NCI-H1092 treated with DMSO at 0.1 percent for 48 hours (cell line): ENCODE results near the gene RASL12.
"Not testable (repeated sequence)": the region's sequence is repeated elsewhere in the genome, so short reads cannot be mapped to it uniquely, and the experiment has no call there.

ENCODE experiments used
- DNase-seq: peaks from one replicate; lab custom pipeline; 2025; lab: John Stamatoyannopoulos, UW

RASL12 gene, protein sequence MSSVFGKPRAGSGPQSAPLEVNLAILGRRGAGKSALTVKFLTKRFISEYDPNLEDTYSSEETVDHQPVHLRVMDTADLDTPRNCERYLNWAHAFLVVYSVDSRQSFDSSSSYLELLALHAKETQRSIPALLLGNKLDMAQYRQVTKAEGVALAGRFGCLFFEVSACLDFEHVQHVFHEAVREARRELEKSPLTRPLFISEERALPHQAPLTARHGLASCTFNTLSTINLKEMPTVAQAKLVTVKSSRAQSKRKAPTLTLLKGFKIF

DNA sequence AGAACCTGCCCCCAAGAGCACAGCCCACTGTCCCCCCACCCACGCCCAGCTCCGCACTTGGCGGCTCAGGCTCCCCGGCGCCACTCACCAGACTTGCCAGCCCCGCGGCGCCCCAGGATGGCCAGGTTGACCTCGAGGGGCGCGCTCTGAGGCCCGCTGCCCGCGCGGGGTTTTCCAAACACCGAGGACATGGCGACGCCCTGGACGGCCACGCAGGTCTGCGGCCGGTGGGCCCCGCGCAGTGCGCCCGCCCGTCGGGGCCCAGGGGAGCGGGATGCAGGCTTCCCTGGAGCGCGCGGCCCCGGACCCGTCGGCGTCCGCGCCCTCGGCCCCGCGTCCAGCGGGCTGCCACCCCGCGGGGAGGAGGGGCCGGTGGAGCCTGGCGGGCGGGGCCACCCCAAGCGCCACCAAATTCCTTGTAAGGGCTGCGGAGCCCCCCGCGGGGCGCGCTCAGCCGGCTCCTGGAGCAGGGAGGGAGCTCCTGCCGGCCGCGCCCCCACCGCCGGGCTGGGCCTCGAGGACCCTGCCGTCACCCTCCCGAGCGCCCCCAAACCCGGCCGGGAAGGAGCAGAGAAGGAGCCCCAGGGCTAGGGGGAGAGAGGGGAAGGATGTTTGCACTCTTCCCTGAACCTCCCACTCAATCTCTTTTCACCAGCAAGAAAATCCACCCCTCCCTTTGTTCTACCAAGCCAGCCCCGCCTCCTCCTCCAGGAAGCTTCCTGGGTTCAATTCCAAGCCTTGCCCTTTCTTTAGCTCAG, at the start of gene RASL12:
TSS of gene RASL12 (minus strand) at position 347 of the 758 bp plus-strand sequence. CDS start at position 191, 156 bp downstream.
- no peak for DNase-seq

DNA sequence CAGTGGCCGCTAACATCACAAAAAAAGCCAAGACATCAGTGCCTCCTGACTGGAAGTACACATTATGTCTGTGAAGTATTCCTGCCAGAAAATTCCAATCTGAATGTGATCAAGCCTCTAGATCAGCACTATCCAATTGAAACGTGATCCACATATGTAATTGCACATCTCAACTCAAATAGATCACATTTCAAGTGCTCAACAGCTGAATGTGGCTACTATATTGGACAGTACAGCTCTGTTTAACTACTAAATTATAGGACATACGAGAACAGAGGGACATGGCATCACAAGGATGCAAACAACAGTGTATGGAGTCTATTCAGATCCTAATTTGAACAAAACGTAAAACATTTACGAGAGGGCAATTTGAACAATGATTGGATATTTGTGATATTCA, 47.8 kb upstream of the RASL12 start:
- DNase-seq: peak; percentile 52

DNA sequence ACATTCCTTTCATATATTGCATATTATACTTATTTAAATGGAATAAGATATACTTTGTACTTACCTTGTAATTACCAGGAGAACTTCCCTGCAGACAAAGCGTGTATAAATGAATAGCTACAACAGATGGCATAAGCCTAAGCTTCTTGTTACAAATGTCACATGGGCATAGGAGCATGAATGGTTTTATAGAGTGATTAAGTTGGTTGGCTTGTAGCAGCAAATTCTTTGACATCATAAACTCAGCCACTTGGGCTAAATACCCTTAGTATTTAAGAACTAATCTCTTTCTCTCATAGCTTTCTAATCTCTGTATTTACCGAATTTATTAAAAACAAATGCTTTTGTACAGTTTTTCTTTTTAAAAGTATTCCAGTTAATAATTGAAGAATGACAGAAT, 47.3 kb upstream of the RASL12 start, which contains the start of gene UBAP1L:
TSS of gene UBAP1L (minus strand) at position 115 of the 400 bp plus-strand sequence. CDS start 8,985 bp downstream, outside the sequence.
- peak; percentile 1 for DNase-seq

DNA sequence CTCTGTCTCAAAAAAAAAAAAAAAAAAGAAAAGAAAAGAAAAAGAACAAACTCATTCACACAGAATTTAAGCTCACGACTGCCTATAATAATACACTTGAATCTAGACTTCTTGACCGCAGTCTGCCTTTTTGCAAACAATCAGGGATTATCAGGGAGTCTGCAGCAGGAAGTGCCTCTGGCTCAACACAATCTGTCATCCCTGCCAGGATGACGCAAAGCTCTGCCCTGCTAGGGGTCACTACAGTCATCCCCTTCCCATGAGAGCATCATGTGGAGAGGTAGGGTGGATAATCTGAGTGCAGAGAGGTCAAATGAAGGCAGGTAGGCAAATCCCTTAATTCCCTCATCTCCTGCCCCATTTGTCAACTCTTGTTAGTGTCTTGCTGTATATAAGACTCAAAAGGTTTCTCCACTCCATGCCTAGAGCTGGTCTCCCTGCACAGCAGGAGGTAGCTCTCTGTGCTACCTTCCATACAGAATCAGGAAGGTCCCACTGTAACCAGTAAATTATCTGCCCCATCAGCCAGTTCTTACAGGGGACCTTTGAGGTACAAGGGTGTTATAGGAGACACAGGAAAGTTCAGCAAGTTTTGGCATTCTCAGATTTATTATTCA, 43.0 kb upstream of the RASL12 start:
- no peak for DNase-seq

DNA sequence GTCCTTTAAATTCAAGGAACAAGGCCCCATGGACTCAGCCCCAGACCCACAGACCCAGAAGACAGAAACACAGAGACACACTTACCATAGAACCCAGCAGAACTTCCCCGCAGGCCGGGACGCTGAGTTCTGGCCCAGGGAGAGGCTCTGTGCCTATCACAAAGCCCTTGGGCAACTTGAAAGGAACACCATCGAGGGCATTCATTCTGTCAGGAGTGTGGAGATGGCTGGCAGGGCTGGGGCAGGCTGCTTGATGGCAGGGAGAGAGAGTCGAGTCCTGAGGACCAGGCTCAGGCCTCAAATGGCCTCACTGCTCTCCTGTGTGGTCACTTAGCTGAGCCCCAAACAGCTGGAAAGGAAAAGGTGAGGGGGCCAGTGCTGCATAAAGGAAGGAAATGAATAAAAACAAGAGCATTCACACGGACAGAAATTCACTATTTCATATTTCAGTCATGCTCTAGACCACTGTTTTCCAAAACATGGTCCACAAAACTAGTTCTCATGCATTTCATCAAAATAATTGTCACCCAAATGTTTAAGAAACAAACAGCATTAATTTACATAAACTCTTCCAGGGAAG, 38.3 kb upstream of the RASL12 start:
- DNase-seq: no peak

DNA sequence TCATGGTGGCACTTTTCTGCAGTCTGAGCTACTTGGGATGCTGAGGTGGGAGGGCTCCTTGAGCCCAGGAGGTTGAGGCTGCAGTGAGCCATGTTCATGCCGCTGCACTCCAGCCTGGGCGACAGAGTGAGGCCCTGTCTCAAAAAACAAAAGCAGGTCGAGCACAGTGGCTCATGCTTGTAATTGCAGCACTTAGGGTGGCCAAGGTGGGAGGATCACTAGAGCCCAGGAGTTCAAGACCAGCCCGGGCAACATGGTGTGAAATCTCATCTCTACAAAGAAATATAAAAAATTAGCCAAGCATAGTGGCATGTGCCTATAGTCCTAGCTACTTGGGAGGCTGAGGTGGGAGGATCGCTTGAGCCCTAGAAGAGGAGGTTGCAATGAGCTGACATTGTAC, 37.2 kb upstream of the RASL12 start:
- DNase-seq: no peak

DNA sequence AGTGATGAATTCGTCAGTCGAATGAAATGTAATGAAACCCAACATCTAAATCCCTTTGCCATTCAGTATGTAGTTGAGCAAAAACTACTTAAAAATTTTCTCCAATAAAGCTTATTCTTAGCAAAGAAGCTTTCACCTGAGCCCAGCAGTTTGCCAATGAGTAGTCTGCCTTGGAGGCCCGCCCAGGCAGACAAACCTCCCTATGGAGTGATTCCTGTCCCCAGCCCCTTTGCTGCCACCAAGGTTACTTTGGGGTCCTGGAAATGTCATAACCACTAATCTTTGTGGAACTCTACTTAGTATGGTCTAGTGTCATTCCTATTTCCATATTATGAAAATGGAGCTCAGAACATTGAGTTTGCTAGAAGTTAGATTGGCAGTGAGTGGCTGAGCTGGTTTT, 35.1 kb upstream of the RASL12 start:
- no peak for DNase-seq

DNA sequence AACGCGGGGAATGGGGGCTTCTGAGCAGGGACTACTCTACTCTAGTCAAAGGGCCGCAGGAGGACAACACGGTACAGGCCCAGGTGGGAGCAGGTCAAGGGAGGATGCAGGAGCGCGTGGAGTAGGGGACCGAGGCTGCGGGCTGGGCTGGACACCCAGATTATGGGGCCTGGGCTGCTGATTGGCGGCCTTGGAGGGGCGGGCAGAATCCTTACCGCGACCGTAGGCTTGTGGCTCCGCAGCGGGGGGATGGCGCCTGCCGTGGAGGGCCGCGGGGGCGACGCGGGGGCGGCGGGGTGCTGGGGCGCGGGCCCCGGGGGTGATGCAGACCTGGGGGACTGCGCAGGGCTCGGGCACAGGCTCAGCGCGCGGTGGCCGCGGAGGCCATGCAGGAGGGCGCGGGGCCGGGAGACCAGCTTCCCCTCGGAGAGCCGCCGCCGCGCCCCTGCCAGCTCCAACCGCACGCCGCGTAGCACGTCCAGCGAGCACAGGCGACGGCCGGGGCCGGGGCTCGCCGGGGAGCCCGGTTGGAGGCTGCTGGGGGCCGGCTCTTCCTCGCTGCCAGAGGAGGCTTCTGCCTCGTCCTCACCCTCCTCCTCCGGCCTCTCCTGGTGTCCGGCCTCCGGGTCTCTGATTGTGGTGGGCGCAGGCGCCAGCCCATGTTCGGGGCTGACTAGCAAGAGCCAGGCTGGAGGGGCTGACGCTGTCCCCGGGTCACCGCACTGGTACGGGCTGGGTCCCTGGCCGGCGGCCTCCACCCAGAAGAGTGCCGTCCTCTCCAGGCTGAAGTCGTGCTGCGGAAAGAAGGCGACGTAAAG, 34.3 kb upstream of the RASL12 start:
- DNase-seq: no peak

DNA sequence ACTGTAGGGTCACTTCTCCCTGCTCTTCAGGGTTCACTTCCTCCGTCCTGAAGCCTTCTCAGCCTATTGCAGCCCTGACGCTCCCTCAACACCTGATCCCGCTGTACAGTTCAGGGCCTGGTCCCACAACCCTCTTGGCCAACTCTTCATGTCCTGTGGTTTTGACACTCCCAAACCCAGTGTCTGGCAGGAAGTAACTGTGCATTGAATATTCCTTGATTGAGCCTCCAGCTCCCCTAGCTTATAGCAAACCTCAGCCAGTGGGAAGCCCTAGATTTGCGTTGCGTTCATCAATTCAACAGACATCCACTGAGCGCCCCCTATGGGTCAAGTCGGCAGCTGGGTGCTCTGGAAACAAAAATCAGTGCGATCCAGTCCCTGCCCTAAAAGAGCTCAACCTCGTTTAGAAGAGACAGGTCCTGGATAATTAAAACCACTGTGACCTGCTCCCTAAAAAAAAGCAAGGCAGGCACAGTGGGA, 33.7 kb upstream of the RASL12 start:
- no peak for DNase-seq

DNA sequence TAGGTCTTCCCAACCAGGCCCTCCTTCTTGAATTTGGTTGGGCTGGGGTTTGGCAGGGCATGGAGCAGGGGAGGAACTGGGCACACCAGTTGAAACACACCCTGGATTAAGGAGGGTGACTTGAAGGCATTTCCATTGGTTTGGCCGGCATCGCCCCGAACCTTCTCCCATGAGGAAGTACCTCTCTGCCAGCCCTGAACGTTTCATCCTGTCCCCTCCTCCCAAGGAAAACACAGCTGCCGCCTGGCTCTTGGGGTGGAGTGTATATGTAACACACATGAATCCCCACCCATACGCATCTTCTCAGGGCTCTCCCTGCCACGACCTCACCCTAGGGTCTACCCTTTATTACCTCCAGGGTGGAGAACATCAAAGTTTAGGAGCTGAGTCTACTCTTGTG, 32.7 kb upstream of the RASL12 start:
- DNase-seq: no peak

DNA sequence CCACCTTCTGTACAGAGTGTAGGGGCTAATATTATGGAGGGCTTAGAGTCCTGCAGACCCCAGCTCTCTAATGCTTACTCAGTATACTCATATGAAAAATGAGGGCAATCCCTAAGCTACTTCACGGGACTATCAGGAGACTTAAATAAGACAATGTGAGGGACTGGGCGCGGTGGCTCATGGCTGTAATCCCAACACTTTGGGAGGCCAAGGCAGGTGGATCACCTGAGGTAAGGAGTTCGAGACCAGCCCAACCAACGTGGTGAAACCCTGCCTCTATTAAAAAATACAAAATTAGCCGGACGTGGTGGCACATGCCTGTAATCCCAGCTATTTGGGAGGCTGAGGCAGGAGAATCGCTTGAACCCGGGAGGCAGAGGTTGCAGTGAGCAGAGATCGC, 32.0 kb upstream of the RASL12 start:
- not testable (repeated sequence) for DNase-seq

DNA sequence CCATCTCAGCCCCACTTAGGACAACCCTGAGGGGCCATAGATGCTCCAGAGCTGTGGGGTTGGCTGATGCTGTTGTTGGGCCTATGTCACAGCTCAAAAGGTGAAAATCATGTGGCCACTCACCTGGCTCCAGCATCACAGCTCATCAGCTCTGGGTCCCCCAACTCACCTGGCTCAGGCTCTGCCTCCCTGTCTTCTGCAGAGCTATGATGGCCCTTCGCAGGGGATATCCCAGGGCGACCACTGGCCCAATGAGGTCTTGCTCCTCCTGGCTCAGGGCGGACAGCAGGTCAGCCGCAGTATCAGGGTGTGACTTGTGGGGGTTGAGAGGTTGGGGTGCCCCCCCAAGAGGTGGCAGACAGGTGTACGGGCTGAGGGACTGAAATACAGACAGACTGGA, 31.5 kb upstream of the RASL12 start:
- DNase-seq: no peak

DNA sequence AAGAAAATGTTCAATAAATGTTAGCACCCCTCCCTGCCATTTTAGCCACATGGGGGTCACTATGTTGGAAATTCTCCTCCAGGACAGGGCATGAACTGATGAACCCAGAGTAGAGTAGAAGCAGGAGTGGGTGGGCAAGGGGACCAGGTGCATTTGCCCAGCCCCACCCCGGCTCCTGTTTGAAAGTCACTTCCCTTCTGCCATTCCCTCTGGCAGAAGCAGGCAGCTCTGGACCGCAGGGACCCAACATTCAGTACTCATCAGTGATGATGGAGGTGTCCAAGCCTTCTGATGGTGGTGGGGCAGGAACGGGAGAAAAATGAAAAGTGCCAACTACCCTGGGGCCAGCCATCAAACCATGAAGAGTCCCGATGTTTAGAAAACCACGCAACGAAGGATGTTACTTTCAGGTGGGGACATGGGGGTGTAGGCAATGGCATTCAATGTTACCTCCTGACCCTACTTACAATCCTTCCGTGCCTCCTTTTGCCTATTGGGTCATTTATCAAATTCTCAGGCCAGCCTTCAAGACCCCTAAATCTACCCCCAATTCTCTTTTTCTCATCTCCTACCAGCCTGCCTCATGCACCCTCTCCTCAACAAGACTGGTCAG, 30.0 kb upstream of the RASL12 start:
- DNase-seq: no peak

DNA sequence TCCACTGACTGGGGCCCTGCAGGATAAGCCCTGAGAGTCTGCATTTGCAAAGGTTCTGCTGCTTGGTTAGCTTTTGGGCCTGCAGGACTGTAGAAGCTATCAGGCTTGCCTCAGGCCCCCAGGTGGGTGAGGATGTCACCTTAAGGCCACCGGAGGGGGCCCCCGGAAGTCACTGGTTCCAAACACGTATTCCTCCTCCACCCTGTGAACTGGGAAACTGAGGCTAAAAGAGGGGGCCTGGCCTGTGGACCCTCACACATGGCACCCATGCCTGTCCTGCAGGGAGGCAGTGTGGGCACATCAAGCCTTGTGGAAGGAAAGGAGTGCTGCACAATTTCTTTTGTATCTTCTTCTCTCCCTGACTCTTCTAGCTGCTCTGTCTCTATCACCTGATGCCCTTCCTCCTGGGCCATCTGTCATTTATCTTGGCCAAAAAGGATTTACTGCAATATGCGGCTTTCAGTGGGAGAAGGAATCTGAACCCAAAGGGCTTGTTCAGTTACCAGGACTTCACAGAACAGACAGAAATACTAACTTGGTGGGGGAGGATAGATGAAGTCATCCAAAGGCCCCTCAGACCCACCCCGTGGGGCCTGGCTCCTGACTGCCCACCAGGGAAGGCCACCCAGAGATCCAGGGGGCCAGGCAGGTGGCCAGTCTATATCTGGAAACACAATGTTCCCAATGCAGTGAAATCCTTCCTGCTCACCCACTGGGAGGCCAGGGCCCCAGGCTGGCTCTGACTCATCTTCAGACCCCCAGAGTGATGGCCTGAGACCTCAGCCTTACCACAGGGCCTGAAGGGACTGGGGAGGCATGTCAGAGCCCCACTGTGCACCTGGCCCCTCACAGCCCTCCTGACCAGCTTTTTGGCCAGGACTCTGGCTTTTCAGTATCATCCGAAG, 28.9 kb upstream of the RASL12 start:
- DNase-seq: no peak

DNA sequence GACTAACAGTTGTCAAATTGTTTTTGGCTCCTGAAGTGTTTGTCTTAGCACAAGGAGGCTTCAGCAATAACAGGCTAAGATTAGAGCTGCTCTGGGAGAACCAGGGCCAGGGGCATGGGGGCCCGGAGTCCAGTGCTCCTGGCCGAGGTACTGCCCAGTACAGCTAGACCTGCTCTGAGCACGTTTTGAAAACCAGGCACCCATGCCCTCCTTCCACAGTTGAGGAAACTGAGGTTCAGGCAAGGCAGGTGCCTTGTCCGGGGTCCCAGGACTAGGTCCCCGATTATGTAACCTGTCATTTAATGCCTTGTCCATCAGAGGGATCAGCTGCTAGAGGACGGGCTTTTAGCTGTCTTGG, 27.9 kb upstream of the RASL12 start:
- no peak for DNase-seq

DNA sequence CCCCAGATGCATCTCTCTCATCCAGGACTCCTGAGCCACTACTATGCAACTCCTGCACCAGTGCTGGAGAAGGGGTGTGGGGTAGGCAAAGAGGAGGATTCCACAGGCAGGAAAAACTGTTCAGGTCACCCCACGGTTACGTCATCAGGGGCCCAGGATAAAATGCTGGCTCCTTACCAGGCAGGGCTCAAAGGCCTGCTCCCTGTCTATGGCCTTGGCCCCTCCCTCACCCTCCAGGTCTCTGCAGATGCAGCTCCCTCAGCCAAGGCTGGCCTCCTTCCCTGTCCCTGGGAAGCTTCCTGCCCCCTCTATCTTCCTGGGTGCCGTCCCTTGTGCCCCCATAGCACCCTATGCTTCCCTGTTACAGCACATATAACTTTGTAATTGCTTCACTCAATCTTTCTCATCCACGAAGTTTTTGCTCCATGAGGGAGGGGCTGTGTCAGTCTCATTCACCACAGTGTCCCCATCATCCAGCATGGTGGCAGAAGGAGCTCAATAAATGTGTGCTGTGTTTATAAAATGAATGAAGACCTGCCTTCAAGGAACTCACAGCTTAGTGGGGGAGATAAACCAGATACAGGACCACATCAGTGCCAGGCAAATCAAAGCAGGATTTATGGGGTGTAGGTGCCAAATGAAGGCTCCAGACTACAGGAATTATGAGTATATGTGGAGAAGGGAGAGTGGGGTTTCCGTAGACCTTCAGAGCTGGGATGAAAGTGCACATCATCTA, 27.4 kb upstream of the RASL12 start:
- no peak for DNase-seq

DNA sequence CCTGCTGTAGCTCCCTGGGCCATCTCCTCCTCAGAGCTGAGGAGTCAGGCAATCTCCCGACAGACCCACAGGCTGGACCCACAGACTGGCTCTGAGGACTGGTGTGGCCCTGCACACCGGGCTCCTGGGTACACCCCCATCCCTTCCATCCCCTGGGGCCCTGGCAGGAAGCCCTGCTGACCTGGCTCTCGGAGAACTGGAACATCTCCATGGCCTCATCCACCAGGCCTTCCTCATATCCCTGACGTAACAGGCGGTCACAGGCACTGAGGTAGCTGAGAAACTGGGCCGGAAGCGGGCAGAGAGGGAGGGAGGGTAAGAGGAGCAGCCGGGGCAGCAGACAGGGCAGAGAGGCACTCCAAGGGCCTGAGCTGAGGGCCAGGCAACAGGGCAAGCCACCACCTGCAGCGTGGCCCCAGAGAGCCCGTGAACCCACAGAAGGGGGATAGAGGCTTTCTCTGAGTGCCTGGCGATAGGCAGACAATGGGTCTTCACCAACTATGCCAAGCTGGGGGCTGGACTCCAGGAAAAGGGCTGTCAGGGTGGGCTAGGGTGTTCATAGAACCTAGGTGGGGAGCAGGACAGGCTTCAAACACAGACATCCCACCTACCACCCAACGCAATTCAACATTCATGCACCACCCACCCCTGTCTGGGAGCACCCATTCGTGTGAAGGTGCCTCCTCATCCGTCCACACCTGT, 26.7 kb upstream of the RASL12 start:
- DNase-seq: no peak

DNA sequence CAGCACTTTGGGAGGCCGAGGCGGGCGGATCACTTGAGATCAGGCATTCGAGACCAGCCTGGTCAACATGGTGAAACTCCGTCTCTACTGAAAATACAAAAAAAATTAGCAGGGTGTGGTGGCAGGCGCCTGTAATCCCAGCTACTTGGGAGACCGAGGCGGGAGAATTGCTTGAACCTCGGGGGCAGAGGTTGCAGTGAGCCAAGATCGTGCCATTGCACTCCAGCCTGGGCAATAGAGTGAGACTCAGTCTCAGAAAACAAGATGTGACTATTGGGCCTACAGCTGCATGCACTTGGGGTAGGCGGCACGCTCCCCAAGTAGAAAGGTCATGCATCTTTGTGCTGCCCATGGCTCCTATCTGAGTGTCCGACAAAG, 26.0 kb upstream of the RASL12 start:
- DNase-seq: not testable (repeated sequence)
